Fibroblast of lung (primary cell): Measurements from ENCODE around the gene NPR2.

Experiments used
- CTCF ChIP-seq, 2 donors: IDR thresholded peaks in 1 of 2; conservative IDR thresholded peaks in 1 of 2; 1 replicate in 1 of 2; 2 replicates in 1 of 2; pipeline ENCODE4 v1.5.1; 2011 to 2012; ENCODE audit warnings: low read length in 2 of 2, control low read depth in 1 of 2, inconsistent platforms in 1 of 2, low read depth in 1 of 2, mild to moderate bottlenecking in 1 of 2
- EZH2 ChIP-seq: IDR thresholded peaks from 2 replicates; pipeline ENCODE4 v1.5.1; 2012; ENCODE audit warnings: low read length, control low read depth, mild to moderate bottlenecking; ENCODE audit errors: missing control alignments

DNA sequence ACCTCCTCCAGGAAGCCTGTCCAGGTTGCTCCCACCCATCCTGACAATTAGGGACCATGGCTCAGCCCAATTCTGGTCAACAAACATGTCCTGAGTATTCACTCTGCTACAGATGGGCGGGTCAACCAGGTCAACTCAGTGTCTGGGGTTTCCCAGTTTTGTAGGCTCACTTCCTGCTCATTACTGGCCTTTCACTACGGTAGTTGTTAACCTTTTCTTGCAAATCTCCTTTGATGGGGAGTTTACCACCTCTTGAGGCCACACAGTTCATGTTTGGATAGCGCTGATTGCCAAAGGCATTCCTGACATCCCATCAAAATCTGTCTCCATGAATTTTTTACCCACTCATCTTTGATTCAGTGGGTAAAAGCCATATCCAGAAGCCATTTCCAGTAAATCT lies 51.4 kb downstream of the NPR2 start:
- TF ChIP-seq CTCF (conservative IDR thresholded peaks at IDR 0.05 in 1 of 2, IDR thresholded peaks at IDR 0.05 in 1 of 2; ENCODE audit: low read depth in 1 of 2, low read length in 2 of 2) (no peak), EZH2 (no peak)
